ENCODE results near the gene PDE6B.
"Not testable (repeated sequence)": the region's sequence is repeated elsewhere in the genome, so short reads cannot be mapped to it uniquely, and the experiment has no call there.

PDE6B gene

GRCh38 chr4:635851-636627 is 10.7 kb downstream of the PDE6B start:
- no peak for DNase-seq (ENCODE audit: low spot score)

GRCh38 chr4:636628-637159 is 11.3 kb downstream of the PDE6B start:
- DNase-seq (ENCODE audit: low spot score) = no peak

- DNase-seq (ENCODE audit: low spot score) = peak; percentile 68
Measured at GRCh38 chr4:637536-638280, 12.3 kb downstream of the PDE6B start.

- DNase-seq (ENCODE audit: low spot score) = not testable (repeated sequence)
Measured at GRCh38 chr4:642366-642765, 17.0 kb downstream of the PDE6B start.

GRCh38 chr4:646460-646859 is 21.1 kb downstream of the PDE6B start:
- peak; percentile 41 for DNase-seq (ENCODE audit: low spot score)

GRCh38 chr4:647481-647880 is 22.1 kb downstream of the PDE6B start:
- no peak for DNase-seq (ENCODE audit: low spot score)

- DNase-seq (ENCODE audit: low spot score) = no peak
Measured at GRCh38 chr4:648579-649292, 23.4 kb downstream of the PDE6B start.

GRCh38 chr4:649293-649625 is 23.9 kb downstream of the PDE6B start:
- no peak for DNase-seq (ENCODE audit: low spot score)

GRCh38 chr4:649751-650310 is 24.5 kb downstream of the PDE6B start:
- no peak for DNase-seq (ENCODE audit: low spot score)

GRCh38 chr4:650461-650860 is 25.1 kb downstream of the PDE6B start:
- DNase-seq (ENCODE audit: low spot score) = peak; percentile 44

GRCh38 chr4:650951-651883 is 25.8 kb downstream of the PDE6B start:
- DNase-seq (ENCODE audit: low spot score) = peak; percentile 87

- DNase-seq (ENCODE audit: low spot score) = no peak
Measured at GRCh38 chr4:651884-652642, 26.7 kb downstream of the PDE6B start.

- DNase-seq (ENCODE audit: low spot score) = peak; percentile 62
Measured at GRCh38 chr4:653080-653821, 27.9 kb downstream of the PDE6B start.

- no peak for DNase-seq (ENCODE audit: low spot score)
Measured at GRCh38 chr4:653831-654502, 28.6 kb downstream of the PDE6B start.

- no peak for DNase-seq (ENCODE audit: low spot score)
Measured at GRCh38 chr4:654503-654845, 29.1 kb downstream of the PDE6B start.

- peak; percentile 65 for DNase-seq (ENCODE audit: low spot score)
Measured at GRCh38 chr4:654871-655463, 29.6 kb downstream of the PDE6B start.

- DNase-seq (ENCODE audit: low spot score) = no peak
Measured at GRCh38 chr4:655464-656151, 30.2 kb downstream of the PDE6B start.

Data from Ammon's horn (tissue), 1 donor.